Coronary artery (tissue), 2 donors: ENCODE measurements around the gene GLI2.

ENCODE experiments used
- DNase-seq: peaks from one replicate; pipeline ENCODE4 v3.0.0-alpha.2; 2017; ENCODE audit warnings: low spot score
- H3K27ac ChIP-seq, 2 donors: fragments of 200-600 bp; sonication (generic); one replicate each; pipeline ENCODE4 v1.5.1; 2016 to 2019
- H3K4me3 ChIP-seq: fragments of 200-600 bp; sonication (generic); 2 replicates; pipeline ENCODE4 v1.5.1; 2016; ENCODE audit warnings: mild to moderate bottlenecking, moderate library complexity
- TF ChIP-seq, protein P1 (sequence below): fragments of 200-600 bp; sonication (generic); IDR thresholded peaks from one replicate; pipeline ENCODE4 v1.5.1; 2019; ENCODE audit warnings: antibody characterized with exemption

Gene GLI2

DNA sequence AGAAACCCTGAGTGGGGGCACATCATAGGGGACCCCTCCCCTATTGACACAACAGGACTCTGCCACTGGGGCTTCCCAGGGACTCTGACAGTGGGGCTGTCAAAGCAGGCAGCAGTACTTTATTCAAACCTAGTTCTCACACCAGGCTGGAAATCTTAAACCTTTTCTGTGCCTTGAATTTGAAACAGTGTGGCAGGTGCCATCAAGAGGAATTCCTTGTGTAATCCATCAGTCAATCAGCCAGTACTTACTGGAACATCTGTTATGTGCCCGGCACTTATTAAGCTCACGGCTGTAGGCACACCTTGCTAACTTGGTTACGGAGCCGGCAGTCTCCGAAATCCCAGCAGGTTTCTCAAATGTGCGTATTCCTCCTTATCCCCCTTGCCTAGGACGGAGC is 12.0 kb downstream of the GLI2 start:
- peak; percentile 50 for DNase-seq
- no peak overlapping the region for H3K4me3 ChIP-seq
- TF ChIP-seq, protein P1, sequence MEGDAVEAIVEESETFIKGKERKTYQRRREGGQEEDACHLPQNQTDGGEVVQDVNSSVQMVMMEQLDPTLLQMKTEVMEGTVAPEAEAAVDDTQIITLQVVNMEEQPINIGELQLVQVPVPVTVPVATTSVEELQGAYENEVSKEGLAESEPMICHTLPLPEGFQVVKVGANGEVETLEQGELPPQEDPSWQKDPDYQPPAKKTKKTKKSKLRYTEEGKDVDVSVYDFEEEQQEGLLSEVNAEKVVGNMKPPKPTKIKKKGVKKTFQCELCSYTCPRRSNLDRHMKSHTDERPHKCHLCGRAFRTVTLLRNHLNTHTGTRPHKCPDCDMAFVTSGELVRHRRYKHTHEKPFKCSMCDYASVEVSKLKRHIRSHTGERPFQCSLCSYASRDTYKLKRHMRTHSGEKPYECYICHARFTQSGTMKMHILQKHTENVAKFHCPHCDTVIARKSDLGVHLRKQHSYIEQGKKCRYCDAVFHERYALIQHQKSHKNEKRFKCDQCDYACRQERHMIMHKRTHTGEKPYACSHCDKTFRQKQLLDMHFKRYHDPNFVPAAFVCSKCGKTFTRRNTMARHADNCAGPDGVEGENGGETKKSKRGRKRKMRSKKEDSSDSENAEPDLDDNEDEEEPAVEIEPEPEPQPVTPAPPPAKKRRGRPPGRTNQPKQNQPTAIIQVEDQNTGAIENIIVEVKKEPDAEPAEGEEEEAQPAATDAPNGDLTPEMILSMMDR, result no peak
- no peak overlapping the region for H3K27ac ChIP-seq

DNA sequence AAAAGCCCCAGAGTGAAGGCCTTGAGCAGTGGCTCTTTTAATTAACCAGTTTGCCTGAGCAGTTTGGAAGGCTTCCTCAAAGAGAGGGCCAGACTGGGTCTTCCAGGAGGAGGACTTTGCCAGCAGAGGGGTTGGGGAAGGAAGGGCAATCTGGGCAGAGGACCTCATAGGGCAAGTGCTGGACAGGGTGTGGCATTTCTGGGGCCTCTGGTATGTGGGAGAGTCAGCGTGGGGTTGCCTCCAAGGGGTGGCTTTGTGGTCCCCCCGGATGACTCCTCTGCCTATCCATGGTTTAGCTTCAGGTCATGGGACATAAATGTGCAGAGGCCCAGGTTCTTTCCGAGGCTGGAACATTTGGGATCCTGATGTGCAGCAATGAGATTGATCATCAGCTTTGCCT is 12.6 kb downstream of the GLI2 start:
- no peak overlapping the region for H3K27ac ChIP-seq
- H3K4me3 ChIP-seq, result no peak overlapping the region
- TF ChIP-seq, protein P1, result no peak
- no peak for DNase-seq

DNA sequence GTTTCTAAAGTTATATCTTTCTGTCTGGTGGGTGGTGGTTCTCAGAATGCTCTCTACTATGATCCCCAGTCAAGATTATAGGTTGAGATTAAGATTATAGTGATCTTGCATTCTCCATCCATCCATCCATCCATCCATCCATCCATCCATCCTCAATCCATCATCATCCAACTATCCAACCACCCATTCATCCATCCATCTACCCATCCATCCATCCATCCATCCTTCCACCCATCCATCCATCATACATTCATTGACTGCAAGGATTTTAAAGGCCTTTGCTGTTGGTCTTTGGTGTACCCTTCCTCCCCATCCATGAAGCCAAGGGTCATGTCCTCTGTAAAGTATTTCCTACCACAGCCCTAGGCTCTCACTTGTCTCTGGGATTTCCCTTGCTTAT is 13.1 kb downstream of the GLI2 start:
- no peak overlapping the region for H3K27ac ChIP-seq
- H3K4me3 ChIP-seq, result no peak overlapping the region
- TF ChIP-seq, protein P1, result no peak
- DNase-seq, result no peak

DNA sequence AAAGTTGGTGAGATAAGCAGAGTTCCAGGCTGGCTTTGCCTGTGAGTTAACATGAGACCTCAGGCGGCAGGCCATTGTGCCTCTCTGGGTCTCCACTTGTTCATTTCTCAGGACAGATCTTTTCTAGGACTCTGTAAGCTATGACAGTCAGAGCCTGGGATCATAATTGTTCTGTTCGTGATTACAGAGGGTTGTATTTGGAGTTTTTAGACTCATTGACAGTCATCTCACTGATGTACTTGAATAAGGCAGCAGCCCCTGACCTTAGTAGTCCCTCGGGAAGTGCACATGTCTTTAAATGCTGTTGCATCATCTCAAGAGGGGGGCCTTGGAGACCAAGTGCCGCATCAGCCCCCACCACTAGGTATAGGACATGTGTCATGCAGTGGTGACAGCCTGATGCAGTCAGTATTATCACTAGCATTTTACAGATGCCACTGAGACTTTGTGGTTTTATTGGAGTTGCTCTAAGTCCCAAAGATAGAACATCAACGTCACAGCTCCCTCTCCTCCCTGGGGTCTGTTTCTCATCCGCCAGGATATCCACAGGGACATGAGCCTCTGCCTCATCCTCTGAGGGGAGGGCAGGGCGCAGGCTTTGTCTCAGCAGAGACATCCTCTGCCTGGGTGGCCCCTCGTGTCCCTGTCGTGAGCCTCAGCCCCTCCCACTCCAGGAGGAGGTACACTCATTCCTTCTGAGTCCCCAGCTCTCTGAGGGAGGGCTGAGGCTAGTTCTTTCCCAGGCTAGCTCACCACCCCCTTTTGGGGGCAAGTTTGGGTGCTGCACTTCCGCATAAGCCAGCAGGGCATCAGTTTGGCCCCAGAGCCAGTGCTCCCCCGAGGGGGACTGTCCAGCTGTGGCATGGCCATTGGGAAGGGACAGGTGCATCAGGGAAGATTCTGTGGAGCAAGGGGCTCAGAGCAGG is 14.1 kb downstream of the GLI2 start:
- peak overlapping the region in 1 of 2 donors; percentile 39 for H3K27ac ChIP-seq
- TF ChIP-seq, protein P1, result no peak
- H3K4me3 ChIP-seq, result no peak overlapping the region
- peak; percentile 77 for DNase-seq

- DNase-seq, result peak; percentile 61
- no peak overlapping the region for H3K4me3 ChIP-seq
- peak overlapping the region in 1 of 2 donors; percentile 39 for H3K27ac ChIP-seq
- TF ChIP-seq, protein P1, result no peak
Measured at GRCh38 chr2:120750488-120751210, 15.0 kb downstream of the GLI2 start.

- no peak for DNase-seq
- Histone ChIP-seq H3K4me3 (no peak overlapping the region), H3K27ac (no peak overlapping the region)
- TF ChIP-seq, protein P1, result no peak
Measured at GRCh38 chr2:120751553-120751952, 15.9 kb downstream of the GLI2 start.
